ENCODE measurements around the gene CRAMP1. TPM values are rescaled to one million over a fixed set of nuclear protein-coding genes. Genes with fewer than 3 reads are reported as not detected.

CRAMP1 gene
- total RNA-seq, 4 donors from 2014 or later = 2.6 to 25.5 (median 8.6) TPM

DNA sequence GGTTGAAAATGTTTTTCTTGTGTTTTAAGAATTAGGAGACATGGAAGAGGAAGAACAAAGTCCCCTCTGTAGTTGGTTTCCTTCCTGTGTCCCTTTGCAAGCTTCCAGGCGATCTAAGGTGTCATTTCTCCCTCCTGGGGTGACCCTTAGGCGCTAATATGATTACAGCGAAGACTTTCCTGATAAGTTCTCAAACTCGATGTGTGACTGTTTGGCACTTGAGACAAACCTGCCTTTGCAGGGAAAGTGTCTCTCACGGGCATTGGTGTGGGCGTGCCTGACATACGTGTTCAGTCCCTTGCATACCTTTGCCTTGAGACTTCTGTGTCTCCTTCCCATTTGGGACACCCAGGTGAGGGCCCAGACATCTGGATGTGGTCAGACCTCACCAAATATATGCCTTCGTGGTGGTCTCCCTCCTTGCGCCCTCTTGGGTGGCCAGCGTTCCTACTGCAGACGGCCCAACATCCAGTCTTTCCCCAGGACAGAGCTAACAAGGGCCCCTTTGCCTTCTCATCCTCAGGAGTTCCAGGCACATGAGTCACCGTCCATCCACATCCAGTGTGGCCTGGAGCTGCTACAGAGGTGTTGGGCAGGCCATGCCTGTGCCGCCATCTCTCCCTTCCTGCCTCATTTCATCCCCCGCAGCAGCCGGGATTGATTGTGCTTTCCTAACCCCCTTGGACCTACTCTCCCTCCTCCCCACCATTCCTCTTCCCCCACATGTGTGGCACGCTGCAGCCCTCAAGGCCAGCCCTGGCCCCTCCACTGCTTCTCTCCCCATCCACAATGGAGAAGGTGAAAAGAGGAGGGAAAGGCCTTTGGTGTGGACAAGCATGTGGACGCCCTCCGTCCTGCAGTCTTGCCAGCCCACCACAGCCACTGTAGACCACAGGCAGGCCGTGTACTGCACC lies 62.8 kb downstream of the CRAMP1 start:
- Histone ChIP-seq H3K4me3 (no peak overlapping the region), H3K36me3 (no peaks in the 10 kb centered on the region), H3K9me3 (no peaks in the 10 kb centered on the region), H3K27ac (no peak overlapping the region), H3K27me3 (no peaks in the 10 kb centered on the region), H3K4me1 (peaks cover 0 to 6% of the 10 kb centered on the region in 2 donors)
- TF ChIP-seq, protein P1, sequence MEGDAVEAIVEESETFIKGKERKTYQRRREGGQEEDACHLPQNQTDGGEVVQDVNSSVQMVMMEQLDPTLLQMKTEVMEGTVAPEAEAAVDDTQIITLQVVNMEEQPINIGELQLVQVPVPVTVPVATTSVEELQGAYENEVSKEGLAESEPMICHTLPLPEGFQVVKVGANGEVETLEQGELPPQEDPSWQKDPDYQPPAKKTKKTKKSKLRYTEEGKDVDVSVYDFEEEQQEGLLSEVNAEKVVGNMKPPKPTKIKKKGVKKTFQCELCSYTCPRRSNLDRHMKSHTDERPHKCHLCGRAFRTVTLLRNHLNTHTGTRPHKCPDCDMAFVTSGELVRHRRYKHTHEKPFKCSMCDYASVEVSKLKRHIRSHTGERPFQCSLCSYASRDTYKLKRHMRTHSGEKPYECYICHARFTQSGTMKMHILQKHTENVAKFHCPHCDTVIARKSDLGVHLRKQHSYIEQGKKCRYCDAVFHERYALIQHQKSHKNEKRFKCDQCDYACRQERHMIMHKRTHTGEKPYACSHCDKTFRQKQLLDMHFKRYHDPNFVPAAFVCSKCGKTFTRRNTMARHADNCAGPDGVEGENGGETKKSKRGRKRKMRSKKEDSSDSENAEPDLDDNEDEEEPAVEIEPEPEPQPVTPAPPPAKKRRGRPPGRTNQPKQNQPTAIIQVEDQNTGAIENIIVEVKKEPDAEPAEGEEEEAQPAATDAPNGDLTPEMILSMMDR (IDR thresholded peaks at IDR 0.05) = no peak
- no peak for TF ChIP-seq POLR2A (IDR thresholded peaks at IDR 0.05)
- intact Hi-C loops (cut with DNase I; ENCODE audit: low total_unique reads) = no loop called here
- DNase-seq = no peak

DNA sequence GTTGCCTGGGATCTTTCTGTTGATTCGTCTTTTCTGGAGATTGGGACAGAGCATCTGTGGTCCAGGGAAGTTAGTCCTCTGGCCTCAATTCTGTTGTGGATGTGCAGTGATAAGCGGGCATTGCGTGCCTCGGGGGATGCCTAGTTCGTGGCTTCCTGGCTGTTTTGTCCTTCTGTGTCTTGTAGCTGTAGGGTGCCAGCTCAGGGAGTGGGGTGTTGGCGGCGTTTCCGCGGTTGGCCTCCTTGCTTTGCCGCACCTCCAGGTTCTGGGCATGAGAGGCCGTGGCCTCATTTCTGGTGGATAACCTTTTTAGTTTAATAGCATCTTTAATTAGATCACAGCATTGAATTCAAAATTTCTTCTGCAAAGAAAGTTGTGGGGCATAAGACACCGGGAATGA lies 64.5 kb downstream of the CRAMP1 start:
- no peak for DNase-seq
- Histone ChIP-seq H3K27ac (no peak overlapping the region), H3K4me3 (no peak overlapping the region), H3K27me3 (no peaks in the 10 kb centered on the region), H3K4me1 (peaks cover 0 to 6% of the 10 kb centered on the region in 2 donors), H3K9me3 (no peaks in the 10 kb centered on the region), H3K36me3 (no peaks in the 10 kb centered on the region)
- TF ChIP-seq, protein P1 (IDR thresholded peaks at IDR 0.05) = no peak
- no peak for TF ChIP-seq POLR2A (IDR thresholded peaks at IDR 0.05)
- intact Hi-C loops (cut with DNase I; ENCODE audit: low total_unique reads) = no loop called here

DNA sequence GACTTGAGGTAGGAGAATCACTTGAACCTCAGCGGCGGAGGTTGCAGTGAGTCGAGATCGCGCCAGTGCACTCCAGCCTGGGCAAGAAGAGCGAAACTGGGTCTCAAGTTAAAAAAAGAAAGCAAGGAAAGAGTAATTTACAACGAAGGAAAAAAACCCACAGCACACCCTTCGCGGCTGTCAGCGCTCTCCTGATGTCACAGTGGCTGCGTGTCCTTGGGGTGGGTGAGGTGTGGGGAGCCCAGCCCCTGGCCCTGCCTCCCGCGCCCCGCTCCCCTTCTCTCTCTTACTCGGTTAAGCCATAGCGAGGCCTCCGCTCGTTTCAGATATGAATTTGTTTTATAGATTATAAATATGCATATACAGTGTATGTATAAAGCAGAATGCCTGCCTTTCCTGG lies 65.2 kb downstream of the CRAMP1 start:
- intact Hi-C loops (cut with DNase I; ENCODE audit: low total_unique reads) = no loop called here
- H3K4me3 ChIP-seq = peak overlapping the region; percentile 18 to 95
- H3K4me1 ChIP-seq = peaks cover 0 to 6% of the 10 kb centered on the region in 2 donors
- H3K36me3 ChIP-seq = no peaks in the 10 kb centered on the region
- DNase-seq = no peak
- no peak overlapping the region for H3K27ac ChIP-seq
- no peaks in the 10 kb centered on the region for H3K27me3 ChIP-seq
- no peak for TF ChIP-seq POLR2A (IDR thresholded peaks at IDR 0.05)
- TF ChIP-seq, protein P1 (IDR thresholded peaks at IDR 0.05) = no peak
- no peaks in the 10 kb centered on the region for H3K9me3 ChIP-seq

DNA sequence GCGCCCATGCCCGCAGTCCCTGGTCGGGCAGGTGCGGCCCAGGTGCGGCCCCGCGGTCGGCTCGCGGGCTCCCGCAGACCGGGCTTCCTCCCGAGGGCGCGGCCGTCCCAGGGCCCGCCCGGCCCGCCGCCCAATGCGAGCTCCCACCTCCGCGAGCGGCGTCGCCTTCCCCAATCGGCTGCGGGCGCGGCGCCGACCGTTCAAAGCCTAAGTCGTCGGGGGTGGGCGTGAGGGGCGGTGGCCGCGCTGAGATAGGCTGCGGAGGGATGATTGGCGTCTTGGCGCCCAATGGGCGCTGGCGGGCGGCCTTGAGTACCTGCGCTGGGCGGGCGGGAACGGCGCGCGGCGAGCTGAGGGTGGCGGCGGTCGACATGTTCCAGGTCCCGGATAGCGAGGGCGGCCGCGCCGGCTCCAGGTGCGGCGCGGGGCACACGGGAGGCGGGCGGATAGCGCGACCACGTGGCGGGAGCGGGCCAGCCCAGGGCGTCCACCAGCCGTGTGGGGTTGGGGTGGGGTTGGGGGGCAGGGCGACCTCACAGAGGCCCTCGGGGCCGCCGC lies 65.9 kb downstream of the CRAMP1 start, which contains the start of gene JPT2:
Gene JPT2 (plus strand): TSS at position 338 of the 558 bp plus-strand sequence. CDS start 34 bp downstream, at position 372.
- no peaks in the 10 kb centered on the region for H3K27me3 ChIP-seq
- peak; percentile 96 for DNase-seq
- no peaks in the 10 kb centered on the region for H3K9me3 ChIP-seq
- H3K4me1 ChIP-seq = peaks cover 0 to 6% of the 10 kb centered on the region in 2 donors
- intact Hi-C loops (cut with DNase I; ENCODE audit: low total_unique reads) = no loop called here
- peak within 1 kb of the TSS; percentile 18 to 95 for H3K4me3 ChIP-seq
- H3K36me3 ChIP-seq = no peaks in the 10 kb centered on the region
- H3K27ac ChIP-seq = peak within 1 kb of the TSS in 1 of 2 donors; percentile 76
- peak; percentile 44 to 70 for TF ChIP-seq POLR2A (IDR thresholded peaks at IDR 0.05)
- TF ChIP-seq, protein P1 (IDR thresholded peaks at IDR 0.05) = peak in 3 of 4 experiments; percentile 2 to 28 (median 14)
